IPS-NIHi7 (cell line): ENCODE results near the gene PDGFC.

Experiments used
- DNase-seq: peaks from one replicate; pipeline ENCODE4 v3.0.0; 2012; ENCODE audit warnings: mixed read lengths; ENCODE audit errors: extremely low spot score

Gene PDGFC

GRCh38 chr4:156782491-156782890, 189.1 kb downstream of the PDGFC start:
- DNase-seq, result no peak

DNA sequence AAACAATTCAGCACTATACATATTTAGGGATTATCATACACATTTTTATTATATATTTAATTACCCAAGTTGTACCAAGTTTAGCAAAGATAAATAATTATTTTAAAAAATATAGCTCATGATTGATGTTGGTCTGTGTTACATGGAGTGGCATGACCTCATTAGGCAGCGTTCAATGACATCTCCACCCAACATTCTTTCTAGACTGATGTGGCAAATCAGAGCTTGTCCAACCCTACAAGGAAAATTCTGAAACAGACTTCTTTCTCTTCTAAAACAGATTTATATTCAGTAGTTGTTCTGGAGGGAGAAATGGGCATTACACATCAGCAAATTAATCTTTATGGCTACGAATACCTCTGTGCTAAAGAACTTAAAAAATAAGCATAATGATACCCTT, 189.7 kb downstream of the PDGFC start:
- DNase-seq, result no peak

GRCh38 chr4:156779774-156780173, 191.8 kb downstream of the PDGFC start:
- no peak for DNase-seq

GRCh38 chr4:156779042-156779441, 192.6 kb downstream of the PDGFC start:
- no peak for DNase-seq

DNA sequence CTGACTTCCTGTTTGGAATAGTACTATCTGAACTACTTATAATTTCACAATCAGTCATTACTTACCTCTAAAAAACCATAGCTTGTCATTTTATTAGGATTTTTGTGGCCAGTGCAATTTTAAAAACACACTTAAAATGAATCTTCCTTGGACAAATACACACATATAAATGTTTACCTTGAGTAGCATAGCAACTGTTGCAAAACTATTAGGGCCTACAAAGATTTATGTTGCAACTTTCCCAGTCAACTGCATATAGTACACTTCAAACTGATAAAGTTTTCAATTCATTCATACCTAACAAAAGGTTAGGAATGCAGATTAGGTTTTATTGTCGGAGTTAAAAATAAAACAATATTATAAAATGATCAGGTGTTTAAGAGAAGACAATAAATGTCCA, 193.0 kb downstream of the PDGFC start:
- DNase-seq, result no peak

DNA sequence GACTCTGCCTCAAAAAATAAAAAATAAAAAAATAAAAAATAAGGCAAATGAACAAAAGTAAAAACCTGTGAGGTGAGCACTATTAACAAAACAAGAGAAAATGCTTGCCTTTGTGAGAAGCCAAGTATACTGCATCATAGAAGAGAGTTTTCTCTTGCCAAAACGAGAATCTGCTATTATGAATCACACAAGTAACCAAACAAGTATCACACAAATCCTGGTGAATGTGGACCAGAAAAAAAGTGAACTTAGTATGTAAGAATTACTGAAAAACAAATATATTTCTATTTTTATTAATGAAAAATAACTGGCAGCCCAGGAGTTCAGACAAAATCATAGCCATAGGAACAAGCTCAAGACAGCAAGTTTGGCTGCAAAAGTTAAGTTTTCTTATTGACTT, 193.5 kb downstream of the PDGFC start:
- DNase-seq, result no peak

GRCh38 chr4:156775813-156776212, 195.8 kb downstream of the PDGFC start:
- DNase-seq, result no peak

- DNase-seq, result no peak
Observed at GRCh38 chr4:156774422-156774821, 197.2 kb downstream of the PDGFC start.

DNA sequence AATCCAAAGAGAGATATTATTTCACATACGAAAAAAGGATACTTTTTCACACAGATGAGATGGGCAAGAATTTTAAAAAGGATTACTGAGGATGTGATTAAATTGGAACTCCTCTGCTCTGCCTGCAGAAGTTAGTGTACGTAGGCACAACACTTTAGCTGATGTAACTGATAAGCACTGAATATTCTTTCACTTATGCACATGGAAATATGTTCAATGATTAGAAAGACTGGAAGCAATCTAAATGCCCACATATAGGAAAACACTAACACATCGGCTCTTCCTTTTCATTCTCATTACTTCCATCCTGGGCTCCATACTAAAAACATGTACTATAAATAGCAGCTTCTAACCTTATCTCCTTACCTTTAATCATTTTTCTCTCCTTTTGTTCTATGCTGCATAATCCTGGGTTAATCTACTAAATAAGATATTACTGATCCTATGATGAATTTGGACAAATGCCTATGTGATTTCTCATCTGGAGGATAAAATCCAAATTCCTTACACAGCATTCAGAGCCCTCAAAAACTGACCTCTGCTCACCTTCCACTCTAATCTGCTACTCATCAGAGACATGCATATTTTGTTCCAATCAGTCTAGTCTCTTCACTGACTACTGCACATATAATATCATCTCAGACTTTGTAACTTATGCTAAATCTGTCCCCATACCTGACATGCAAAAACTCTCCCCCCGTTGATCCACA, 197.8 kb downstream of the PDGFC start:
- no peak for DNase-seq

DNA sequence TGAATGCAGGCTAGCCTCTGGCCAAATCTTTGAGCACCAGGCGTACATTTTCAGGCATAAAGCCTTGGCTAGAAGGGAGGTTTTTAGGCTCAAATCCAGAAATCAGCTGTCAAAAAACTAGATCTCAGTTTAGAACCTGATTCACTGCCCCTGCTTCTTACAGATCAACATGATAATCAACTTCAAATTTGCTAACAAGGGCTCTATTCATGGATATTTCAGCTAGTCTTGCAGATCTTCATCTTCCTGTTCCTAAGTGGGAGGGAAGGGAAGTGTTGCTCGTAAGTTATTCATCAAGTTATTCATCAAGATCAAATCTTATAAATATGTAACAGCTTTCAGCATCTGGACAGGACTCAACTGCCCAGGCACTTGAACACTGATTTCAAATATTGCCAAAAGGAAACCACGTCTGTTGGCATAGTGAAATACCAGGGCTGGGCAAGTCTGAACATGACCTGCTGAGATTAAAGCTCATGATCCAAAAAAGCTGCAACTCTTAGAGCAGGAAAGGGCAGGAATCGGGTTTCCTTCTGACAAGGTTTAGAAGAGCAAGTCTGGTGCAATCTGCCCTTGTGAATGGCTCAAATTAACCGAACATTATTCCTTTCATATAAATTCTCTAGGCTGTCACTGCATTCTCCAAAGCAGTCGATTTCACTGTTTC, 200.3 kb downstream of the PDGFC start:
- DNase-seq, result no peak

- no peak for DNase-seq
Observed at GRCh38 chr4:156770140-156770539, 201.5 kb downstream of the PDGFC start.

GRCh38 chr4:156767911-156768415, 203.6 kb downstream of the PDGFC start:
- no peak for DNase-seq

- no peak for DNase-seq
Observed at GRCh38 chr4:156766846-156767245, 204.8 kb downstream of the PDGFC start.

GRCh38 chr4:156765277-156765676, 206.3 kb downstream of the PDGFC start:
- no peak for DNase-seq

- no peak for DNase-seq
Observed at GRCh38 chr4:156764846-156765245, 206.8 kb downstream of the PDGFC start.

GRCh38 chr4:156764145-156764544, 207.5 kb downstream of the PDGFC start:
- DNase-seq, result no peak

DNA sequence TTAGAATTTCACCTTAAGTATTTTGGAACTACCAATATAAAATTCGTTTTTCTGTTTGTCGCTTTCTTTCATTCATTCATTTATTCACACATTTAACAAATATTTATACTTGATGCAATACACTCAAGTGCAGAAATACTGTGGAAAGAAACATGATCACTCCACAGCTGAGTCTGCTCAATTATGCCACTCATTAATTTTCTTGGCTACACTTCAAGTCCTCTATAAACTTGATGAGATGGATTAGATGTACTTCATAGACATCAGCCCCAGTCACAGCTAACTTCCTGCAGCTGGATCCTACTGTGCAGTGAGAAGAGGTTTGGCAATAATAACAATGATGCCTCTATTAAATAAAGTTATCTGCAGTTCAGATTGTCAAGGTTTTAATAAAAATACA, 208.1 kb downstream of the PDGFC start:
- DNase-seq, result no peak

DNA sequence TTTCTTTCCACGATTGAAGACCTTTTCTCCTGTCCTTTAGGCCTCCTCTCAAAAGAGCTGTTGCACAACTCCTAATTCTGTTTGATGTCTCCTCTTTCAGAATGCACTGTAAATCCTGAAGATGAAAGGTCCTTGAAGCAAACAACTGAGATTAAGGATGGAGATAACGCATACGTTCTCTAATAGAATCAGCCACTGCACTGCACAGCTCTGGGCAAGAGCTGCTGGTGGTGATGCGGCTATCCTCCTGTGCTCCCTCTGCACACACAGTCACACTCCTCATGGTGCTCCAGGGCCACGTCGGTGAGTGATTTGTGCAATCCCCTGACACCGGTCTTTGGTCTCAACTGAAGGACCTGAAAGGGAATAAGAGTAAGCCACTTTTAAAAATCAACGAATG, 208.7 kb downstream of the PDGFC start:
- no peak for DNase-seq

DNA sequence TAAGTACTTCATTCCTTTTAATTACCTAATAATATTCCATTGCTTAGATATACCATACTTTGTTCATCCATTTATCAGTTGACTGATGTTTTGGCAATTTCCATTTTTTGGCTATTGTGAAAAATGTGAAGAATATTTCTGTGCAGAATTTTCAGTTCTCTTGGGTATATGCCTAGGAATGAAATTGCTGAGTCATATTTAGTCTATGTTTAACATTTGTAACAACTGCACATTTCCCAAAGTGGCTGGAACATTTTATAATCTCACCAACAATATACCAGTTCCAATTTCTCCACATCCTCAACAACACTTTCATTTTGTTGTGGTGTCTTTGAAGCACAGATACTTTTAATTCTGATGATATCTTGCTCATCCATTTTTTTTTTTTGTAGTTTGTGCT, 215.5 kb downstream of the PDGFC start:
- DNase-seq, result no peak

DNA sequence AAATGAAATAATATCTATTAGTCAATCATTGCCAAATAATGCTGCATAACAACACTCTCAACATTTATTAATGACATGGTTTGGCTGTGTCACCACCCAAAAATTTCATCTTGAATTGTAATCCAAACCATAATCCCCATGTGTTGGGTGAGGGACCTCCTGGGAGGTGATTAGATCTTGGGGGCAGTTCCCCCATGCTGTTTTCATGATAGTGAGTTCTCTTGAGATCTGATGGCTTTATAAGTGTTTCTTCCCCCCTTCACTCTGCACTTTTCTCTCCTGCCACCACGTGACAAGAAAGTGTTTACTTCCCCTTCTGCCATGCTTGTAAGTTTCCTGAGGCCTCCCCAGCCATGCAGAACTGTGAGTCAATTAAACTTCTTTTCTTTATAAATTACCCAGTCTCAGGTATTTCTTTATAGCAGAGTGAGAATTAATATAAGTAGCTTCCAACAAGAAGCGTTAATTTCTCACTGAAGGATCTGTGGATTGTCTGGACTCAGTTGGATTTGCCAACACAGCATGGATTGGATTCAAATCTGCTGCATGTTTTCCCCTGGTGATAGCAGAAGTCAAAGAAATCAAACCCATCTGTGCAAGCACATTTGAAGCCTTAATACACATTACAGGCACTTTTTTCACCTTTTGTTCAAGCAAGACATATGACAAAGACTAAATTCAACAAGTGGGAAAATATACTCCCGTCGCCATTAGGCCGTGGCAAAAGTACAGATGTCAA, 216.6 kb downstream of the PDGFC start:
- no peak for DNase-seq

GRCh38 chr4:156751486-156751885, 220.1 kb downstream of the PDGFC start:
- no peak for DNase-seq
